CD4-positive, alpha-beta T cell treated with Interleukin-15 for 1 hour (primary cell): Measurements from ENCODE around the gene CHST14.
A peak's percentile ranks its signal among the peaks of the same experiment; 100 is the strongest.

Source experiments
- DNase-seq: peaks from one replicate; pipeline ENCODE4 v3.0.0-alpha.2; 2020

The CHST14 gene

DNA sequence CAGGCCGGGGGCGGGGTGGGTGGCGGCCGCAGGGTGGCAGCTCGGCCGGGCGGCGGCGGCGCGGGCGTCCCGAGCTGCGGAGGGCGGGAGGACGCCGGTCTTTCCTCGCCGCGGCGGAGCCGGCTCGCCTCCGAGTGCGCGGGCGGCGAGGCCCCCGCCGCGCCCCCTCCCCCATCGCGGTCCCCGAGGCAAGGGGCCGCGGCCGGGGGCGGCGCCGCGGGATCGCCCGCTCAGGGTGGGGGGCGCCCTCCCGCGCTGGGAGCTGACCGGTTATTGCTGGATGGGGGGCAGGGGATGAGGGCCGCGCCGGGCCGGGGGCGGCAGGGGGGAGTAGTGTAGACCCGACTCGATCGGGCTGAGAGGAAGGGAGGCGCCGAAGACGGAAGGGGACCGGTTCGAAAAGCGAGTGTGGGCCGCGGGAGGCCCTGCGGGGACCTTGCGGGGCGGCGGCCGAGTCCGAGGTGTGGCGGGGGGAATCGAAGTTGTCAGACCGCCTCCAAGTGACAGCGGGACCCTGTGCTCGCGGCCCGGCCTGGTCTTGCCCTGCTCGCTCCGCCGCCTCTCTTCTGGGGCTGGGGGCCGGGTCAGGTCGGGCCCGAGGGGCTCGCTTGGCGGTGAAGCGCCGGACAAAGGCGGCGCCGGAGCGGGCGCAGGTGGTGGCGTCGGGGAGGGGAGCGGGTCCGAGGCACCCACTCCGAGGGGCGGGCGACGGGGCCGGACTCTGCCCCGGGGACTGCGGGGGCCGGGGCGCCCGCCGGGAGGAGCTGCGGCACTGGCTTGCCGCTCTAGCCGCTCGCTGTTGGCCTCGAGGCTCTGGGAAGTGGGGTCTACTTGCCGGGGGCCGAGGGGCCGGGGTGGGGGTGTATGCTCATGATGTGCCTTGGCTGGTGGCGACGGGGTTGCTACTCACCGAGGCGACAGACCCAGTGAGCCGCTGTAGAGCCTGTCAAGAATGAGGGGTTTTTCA lies 28.9 kb upstream of the CHST14 start:
- DNase-seq, result no peak

GRCh38 chr15:40443255-40443654 lies 27.5 kb upstream of the CHST14 start:
- no peak for DNase-seq

DNA sequence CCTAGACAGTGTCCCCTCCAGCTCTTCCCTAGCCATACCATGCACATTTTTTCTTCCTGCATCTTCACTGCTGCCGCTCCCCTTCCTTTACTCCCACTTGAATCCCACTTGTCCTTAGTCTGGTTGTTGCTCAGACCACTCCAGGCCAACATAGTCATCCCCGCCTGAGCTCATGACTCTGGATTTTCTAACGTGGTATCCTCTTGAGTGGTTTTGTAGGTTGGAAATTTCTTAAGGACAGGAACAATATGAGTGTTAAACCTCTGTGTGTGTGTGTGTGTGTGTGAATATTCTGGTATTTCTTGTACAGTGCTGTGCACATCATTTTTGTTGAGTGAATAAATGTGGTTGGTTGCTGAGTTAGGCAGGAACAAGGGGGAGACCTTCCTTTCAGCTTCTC lies 26.9 kb upstream of the CHST14 start:
- DNase-seq, result no peak

GRCh38 chr15:40444736-40445135 lies 26.0 kb upstream of the CHST14 start:
- no peak for DNase-seq

GRCh38 chr15:40445421-40445922 lies 25.3 kb upstream of the CHST14 start:
- no peak for DNase-seq

GRCh38 chr15:40446144-40446543 lies 24.6 kb upstream of the CHST14 start:
- DNase-seq, result no peak

GRCh38 chr15:40448354-40448753 lies 22.4 kb upstream of the CHST14 start:
- DNase-seq, result no peak

DNA sequence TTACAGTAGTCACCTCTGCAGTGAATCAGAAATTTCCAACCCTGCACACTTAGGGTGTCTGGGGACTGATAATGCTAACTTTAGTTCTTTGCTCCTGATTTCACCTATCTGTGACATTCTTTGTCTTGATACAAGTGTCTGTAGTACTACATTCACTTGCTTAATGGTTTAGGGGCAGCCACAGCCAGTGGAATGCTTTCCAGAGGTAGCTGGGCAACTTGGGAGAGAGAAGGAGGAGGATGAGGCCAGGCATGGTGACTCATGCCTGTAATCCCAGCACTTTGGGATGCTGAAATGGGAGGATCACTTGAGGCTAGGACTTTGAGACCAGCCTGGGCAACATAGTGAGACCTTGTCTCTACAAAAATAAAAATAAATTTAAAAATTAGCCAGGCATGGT lies 21.5 kb upstream of the CHST14 start:
- DNase-seq, result no peak

- no peak for DNase-seq
These were observed 20.7 kb upstream of the CHST14 start for GRCh38 chr15:40450047-40450446.

DNA sequence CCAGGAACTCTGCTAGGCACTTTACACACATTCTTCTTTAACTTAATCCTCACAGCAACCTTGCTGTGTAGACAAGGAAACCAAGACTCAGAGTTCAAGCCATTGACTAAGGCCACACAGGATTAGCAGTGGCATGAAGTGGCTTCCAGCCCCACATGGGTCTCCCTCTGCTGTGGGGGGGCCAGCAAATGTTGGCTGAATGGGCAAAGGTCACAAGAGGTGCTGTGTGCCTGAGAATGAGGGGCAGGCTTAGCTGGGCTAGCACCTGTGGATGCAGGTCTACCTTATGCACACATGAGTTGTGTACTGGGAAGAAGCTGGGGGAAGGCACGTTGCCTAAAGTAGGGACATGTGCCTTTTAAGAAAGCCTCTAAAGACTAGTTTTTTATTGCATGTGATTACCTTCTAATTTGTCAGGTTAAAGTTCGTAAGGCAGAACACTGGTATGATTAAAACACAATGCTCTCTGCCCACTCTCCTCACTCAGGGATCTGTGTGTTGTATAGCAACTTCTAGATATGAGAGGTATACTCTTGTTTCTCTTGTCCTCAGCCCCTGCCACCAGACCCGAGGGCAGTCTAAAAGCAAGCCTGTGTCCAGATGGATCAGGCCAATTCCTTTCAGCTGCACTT lies 19.1 kb upstream of the CHST14 start:
- no peak for DNase-seq

GRCh38 chr15:40452296-40453090 lies 18.3 kb upstream of the CHST14 start:
- DNase-seq, result no peak

GRCh38 chr15:40453941-40454340 lies 16.8 kb upstream of the CHST14 start:
- peak; percentile 33 for DNase-seq

DNA sequence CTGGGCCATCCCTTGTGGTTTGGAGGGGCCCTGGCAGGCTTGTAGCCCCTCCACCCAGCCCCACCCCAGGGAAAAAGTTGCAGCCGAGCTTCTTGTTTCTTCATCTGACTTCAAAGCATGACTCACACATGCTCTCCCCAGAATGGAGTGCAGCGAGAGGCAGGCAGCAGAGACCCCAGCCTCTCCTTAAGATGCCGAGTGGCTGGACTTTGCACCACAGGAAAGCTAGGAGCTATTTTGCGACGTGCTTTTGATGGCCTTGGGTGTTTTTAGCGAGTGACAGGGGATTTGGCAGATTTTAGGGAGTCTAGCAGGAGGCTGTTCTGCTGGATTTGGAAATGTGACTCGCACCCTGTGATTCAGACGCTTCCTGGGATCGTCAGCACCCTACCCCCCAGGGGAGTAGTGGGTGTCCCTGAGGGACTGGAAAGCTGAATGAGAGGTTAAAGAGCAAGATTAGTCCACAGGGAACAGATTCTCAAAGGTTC lies 15.8 kb upstream of the CHST14 start:
- DNase-seq, result no peak

- DNase-seq, result no peak
These were observed 14.5 kb upstream of the CHST14 start for GRCh38 chr15:40456299-40456712.

GRCh38 chr15:40456738-40457137 lies 14.0 kb upstream of the CHST14 start:
- DNase-seq, result no peak

- DNase-seq, result no peak
These were observed 12.1 kb upstream of the CHST14 start for GRCh38 chr15:40458495-40459371.

DNA sequence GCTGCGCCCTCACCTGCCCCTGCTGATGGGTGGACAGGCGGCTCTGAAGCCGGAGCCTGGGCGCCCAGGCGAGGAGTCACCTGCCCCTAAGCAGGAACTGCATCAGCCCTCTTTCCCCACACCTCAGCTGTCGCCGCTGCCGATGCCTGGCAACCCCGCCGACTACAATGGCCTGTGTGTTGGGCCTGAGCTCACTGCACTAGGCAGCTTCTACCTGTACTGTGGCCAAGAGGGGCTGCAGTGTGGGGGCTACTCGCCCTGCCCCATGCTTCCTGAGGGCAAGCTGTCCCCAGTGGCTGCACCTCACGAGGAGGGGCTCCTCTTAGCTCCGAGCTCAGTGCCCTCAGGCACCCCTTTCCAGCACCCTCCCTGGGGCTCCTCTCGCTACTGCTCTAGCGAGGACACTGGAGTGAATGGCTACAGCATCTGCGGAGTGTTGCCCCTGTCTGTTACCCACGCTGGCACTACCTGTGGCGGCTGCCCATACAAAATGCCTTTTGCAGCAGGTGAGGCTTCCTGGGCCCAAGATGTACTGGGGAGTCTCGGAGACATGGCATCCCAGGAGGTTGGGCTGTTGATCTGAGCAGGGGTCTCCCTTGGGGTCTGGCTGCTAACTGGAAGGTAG lies 11.3 kb upstream of the CHST14 start:
- DNase-seq, result no peak

DNA sequence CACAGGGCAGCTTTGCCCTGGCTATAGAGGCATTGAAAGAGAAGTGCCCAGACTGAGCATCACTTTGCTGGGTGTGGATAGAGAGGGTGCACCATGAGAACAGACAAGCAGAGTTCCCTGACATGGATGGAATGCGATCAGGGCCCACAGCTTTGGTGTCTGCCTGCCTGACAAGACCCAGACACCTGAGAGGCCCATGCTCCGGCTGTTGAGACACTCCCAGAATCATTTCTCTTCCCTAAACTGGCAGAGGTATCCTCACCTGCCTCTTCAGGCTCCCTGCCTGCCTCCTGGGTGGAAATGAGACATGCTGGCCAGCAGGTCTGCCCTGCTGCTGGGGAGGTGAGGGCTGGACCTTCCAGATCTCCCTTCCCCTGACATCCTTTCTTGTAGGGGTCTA lies 10.4 kb upstream of the CHST14 start:
- DNase-seq, result no peak

DNA sequence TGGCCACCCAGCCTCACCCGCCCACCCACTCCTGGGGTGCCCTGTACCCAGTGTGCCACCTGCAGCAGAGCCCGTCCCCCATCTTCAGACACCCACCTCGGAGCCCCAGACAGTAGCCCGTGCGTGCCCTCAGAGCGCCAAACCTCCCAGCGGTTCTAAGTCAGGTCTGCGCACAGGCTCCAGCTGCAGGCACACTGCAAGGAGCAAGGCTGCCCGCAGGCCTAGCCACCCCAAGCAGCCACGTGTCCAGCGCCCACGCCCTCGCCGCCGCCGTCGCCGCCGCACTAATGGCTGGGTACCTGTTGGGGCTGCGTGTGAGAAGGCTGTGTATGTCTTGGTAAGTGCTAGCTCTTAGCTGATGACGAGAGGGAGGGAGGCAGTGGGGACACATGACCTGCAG lies 8.8 kb upstream of the CHST14 start:
- DNase-seq, result no peak

GRCh38 chr15:40463279-40463678 lies 7.5 kb upstream of the CHST14 start:
- no peak for DNase-seq

GRCh38 chr15:40463886-40464545 lies 6.8 kb upstream of the CHST14 start:
- DNase-seq, result no peak
